HG03175 (cell line): ENCODE measurements around the gene BARX1.
"Not testable (repeated sequence)": the region's sequence is repeated elsewhere in the genome, so short reads cannot be mapped to it uniquely, and the experiment has no call there.

Experiments used
- ATAC-seq: cut with Tn5 transposase; IDR thresholded peaks from one replicate; pipeline ENCODE4 v1.9.1; 2021; ENCODE audit warnings: mild to moderate bottlenecking, moderate library complexity; ENCODE audit not compliant: unreplicated experiment

The BARX1 gene

GRCh38 chr9:93952784-93953495, 2.2 kb downstream of the BARX1 start:
- ATAC-seq: no peak

DNA sequence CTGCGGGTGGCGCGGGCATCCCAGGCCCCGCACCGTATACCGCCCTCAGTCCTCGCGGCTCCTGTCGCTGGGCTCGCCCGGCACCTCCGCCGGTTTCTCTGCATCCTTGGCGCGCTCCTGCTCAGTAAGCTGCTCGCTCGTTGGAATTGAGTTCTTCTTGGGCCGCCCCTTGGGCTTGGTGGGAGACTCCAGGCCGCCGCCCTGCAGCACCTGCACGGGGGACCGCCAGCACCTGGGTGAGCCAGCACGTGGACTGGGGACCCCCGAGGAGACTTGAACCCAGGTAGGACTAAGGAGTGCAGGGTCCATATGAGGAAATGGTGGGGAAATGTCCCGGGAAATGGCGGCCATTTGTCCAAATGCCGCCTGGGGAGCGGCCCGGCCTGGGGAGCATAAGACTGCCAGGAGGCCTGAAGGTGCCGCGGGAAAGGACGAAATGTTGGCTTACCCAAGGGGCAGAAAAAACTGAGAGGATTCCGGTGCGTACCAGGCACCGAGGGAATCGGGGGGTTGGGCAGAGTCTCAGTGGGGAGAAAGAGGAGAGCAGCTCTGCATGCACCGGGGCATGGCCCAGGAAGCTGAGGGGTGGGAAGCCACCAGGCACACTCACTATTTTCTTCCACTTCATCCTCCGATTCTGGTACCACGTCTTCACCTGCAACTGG, 2.9 kb downstream of the BARX1 start:
- no peak for ATAC-seq

GRCh38 chr9:93951655-93952118, 3.5 kb downstream of the BARX1 start:
- no peak for ATAC-seq

DNA sequence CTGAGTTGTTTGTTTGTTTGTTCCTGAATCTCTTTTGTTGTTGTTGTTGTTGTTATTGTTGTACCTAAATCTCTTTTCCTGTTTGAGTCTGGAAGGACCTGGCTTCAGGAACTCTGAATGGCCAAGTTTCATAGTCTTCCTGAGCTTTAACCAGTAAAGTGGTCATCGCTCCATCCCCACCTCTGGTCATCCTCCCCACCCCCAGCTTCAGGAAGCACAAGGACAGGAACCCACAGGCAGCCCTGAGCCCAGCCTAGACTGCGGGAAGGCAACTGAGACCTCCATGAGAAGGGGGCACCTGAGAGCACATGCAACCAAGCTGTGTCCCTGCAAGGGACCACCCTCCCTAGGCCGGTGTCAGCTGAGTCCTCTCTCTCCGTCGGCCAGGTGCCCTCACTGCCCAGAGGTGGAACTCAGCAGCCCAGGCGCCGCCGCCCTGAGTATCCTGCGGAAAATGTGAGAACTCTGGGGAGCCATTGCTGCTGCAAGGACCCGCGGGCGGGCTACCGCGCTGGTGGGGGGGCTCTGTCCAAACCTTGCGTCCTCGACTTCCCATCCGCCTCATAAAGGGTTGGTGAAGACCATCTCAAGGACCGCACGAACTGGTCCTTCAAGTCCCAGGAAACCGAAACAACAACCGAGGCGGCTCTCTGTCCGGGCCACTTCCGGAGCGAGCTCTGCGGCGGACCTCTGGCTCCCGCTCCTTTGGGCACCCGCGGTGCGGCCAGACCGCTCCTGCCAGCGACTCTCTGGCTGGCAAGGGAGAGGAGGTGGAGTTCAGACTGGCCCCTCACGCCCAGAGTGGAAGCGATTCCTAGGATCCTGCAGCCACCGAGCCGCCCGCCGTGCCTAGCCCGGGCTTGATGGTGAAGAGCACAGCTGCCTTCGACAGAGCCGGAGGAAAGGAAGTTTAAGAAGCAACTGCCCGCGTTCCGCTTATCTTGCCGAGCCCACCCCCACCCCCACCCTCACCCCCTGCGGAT, 4.2 kb downstream of the BARX1 start:
- no peak for ATAC-seq

- ATAC-seq: no peak
Observed at GRCh38 chr9:93949694-93950449, 5.3 kb downstream of the BARX1 start.

GRCh38 chr9:93949073-93949693, 6.0 kb downstream of the BARX1 start:
- ATAC-seq: no peak

GRCh38 chr9:93948441-93949072, 6.6 kb downstream of the BARX1 start:
- no peak for ATAC-seq

- no peak for ATAC-seq
Observed at GRCh38 chr9:93947409-93948070, 7.6 kb downstream of the BARX1 start.

GRCh38 chr9:93946338-93946712, 8.8 kb downstream of the BARX1 start:
- ATAC-seq: no peak

DNA sequence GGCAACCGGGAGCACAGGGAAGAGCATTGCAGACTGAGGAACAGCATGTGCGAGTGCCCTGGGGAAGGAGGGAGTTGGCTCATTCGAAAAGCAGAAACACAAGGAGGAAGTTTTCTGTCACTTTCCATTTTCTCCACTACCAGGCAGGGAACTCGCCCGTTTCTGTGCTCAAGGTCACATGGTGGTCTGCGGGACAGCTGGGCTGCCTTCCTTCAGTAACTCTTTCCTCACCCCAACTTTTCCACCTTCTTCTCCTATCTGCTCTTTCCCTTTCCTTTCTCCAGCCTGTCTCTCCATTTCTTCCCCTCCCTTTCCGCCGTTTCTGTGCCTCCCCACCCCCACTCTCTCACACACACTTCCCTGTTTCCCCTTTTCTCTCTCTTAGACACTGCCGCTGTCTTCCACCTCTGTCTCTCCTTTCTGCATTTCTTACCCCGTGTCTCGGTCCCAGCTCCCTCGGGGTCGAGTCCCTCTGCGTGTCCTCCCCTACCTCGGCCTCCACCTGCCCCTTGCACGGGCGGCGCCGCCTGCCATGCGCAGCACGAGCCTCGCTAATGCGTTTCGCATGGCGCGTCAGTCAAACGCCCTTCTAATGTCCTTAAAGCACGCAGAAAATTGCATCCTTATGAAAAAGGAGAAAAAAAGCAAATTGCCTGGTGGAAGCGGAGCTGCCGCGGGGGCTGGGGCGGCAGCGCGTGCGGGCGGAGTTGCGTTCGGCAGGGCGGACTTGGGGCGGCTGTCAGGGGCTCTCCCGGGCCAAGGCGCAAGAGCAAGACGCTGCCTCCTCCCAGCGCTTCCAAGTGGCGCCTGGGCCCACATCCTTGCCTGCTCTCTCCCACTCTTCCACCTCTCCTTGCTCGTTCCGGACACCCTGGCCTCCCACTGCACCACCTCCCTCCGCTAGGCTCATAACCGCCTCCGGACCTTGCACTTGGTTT, 9.5 kb downstream of the BARX1 start:
- no peak for ATAC-seq

GRCh38 chr9:93944011-93944410, 11.1 kb downstream of the BARX1 start:
- ATAC-seq: no peak

DNA sequence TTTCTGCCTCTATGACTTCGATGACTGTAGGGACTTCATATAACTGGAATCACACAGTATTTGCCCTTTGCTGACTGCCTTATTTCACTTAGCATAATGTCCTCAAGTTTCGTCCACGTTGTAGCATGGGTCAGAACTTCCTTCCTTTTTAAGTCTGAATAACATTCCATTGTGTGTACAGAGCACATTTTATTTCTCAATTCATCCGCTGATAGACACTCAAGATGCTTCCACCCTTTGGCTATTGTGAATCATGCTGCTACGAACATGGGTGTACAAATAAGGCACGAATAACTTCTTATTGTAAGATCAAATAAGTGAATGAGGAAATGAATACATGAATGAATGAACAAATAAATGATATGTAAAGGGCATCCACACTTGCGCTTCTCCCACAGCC, 13.0 kb downstream of the BARX1 start:
- no peak for ATAC-seq

GRCh38 chr9:93941493-93941892, 13.7 kb downstream of the BARX1 start:
- no peak for ATAC-seq

- ATAC-seq: no peak
Observed at GRCh38 chr9:93940951-93941350, 14.2 kb downstream of the BARX1 start.

DNA sequence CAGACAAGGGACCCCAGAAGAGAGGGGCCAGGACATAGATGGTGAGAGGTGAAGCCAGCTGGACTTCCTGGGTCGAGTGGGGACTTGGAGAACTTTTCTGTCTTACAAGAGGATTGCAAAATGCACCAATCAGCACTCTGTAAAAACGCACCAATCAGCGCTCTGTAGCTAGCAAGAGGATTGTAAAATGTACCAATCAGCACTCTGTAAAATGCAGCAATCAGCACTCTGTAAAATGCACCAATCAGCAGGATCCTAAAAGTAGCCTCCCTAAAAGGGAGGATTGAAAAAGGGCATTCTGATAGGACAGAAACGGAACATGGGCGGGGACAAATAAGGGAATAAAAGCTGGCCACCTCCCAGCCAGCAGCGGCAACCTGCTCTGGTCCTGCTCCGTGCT, 15.6 kb downstream of the BARX1 start:
- ATAC-seq: not testable (repeated sequence)

DNA sequence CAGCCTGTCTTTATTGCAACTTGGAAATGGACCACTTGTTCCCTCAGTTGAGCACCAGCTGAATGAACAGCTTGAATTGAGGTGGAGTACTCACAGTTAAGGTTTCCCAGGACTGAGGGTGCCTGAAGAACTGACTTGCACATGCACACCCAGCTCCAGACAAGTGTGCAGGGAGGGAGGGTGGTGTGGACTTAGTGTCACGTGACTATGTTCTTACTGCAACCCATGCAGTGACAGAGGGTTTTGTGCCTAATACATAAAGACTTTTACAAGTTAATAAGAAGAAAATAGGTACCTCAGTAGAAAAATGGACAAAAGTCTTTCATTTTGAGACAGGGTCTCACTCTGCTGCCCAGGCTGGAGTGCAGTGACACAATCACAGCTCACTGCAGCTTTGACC, 18.0 kb downstream of the BARX1 start:
- no peak for ATAC-seq

DNA sequence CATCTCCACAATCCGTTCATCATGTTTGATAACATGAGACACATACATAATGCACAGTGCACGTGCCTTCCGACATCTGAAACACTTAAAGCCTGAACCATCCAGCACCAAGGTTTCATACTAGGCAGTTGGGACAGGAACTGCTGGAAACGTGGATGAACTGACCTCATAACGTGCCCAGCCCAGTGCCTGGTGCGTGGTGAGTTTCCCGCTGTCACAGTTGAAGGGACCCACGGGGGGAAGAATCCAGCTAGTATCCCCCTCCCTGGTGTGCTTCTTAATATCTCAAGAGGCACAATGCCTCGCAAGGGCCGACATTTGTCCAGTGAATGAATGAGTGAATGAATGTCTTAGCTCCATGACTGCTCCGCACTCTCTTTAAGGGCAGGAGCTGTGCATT, 23.2 kb downstream of the BARX1 start:
- no peak for ATAC-seq

DNA sequence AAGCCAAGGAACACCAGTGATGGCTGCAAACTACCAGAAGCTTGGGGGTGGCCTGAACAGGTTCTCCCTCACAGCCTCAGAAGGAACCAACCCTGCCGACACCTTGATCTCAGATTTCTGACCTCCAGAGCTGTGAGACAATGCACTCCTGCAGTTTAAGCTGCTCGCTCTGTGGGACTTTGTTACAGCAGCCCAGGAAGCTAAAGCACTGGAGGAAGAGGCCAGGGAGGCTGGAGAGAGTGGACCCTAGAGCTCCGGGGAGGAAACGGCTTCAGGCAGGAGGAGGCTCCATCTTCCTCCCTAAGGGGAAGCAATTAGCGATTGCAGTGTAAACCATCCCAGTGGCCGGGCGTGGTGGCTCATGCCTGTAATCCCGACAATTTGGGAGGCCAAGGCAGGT, 25.1 kb downstream of the BARX1 start:
- ATAC-seq: no peak
